ENCODE data around the gene ZNF219.

ZNF219 gene

DNA sequence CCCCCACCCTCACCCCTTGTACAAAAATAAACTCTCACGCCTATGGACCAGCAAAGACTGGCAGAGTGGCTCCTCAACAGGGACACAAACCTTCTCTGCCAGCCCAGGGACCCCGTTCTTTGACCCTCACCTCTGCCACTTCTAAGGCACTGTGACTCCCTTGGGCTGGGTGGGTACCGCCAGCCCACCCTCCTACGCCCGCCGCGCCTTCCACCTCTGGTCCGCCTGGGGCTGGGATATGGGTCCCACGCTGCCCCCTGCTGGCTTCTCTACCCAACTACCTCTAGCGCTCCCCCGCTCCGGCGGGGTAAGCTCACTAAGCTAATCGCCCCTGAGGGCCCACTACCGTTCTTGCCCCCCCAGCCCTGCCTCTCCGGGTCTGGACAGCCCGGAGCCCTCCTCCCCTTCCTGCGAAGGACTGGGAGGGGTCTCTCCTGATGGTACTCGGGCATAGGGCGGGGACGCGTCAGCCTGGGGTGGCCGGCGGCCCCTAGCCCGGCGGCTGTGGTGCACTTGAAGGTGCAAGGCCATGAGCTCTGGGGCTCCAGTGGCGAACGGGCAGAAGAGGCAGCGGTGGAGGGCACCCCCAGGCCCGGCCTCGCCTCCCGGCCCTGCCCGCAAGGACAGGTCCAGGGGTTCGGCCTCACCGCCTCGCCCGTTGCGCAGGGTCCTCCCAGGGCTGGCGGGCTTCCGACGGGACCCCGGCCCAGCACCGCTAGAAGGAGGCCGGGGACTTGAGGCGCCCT lies 8.1 kb downstream of the ZNF219 start:
- TF ChIP-seq JUND (IDR thresholded peaks at IDR 0.05; ENCODE audit: low read depth) = no peak
- no peak for DNase-seq (ENCODE audit: low read depth in 1 of 2, low spot score in 1 of 2)
- in situ Hi-C loops (cut with HindIII; ENCODE audit: low pct_unique_long_range_greater_than_20kb, low sequenced_read_pairs) = no loop called here

DNA sequence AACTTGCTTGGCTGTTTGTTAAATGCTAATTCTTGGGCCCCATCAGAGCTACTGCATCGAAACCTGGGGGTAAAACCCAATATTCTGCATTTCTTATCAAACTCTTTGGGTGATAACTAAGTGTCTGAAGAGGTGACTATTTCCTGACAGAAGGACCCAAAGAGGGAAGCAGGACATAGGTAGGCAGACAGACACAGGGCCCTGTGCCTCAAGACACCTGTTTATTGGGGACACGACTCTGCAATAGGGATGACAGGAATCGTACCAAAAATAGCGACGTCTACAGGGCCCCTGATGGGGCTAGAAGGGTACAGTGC lies 8.6 kb downstream of the ZNF219 start:
- DNase-seq (ENCODE audit: low read depth in 1 of 2, low spot score in 1 of 2) = no peak
- TF ChIP-seq JUND (IDR thresholded peaks at IDR 0.05; ENCODE audit: low read depth) = no peak
- in situ Hi-C loops (cut with HindIII; ENCODE audit: low pct_unique_long_range_greater_than_20kb, low sequenced_read_pairs) = no loop called here

DNA sequence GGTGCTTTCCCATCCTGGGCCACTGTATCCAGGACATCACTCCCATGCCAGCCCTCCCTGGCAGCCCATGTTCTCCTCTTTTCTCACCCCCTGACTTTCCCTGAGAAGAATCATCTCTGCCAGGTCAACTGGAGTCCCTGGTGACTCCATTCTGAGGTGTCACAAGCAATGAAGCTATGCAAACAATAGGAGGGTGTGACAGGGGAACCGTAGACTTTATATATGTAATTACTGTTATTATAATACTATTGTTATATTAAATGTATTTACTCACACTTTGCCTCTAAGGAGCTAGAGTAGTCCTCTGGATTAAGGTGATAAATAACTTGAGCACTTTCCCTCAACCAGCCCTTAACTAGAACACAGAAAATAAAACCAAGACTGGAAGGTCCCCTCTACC lies 9.2 kb downstream of the ZNF219 start:
- in situ Hi-C loops (cut with HindIII; ENCODE audit: low pct_unique_long_range_greater_than_20kb, low sequenced_read_pairs) = no loop called here
- DNase-seq (ENCODE audit: low read depth in 1 of 2, low spot score in 1 of 2) = no peak
- no peak for TF ChIP-seq JUND (IDR thresholded peaks at IDR 0.05; ENCODE audit: low read depth)

DNA sequence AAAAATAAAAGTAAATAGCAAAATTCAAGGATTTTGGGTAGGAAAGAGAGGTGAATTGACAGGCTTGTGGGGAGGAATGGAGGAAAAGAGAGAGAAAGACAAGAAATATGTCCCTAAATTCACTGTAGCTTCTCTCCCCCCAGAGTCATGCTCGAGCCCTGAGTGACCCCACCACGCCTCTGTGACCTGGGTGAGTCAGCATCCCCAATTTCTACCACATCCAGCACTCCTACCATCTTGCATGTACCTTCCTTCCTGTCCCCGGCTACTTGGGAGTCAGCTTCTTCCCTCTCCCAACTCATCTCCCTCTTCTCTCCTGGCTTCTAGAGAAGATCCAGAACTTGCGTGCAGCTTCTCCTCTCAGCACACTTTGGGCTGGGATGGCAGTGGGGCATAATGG lies 9.8 kb downstream of the ZNF219 start:
- no peak for TF ChIP-seq JUND (IDR thresholded peaks at IDR 0.05; ENCODE audit: low read depth)
- in situ Hi-C loops (cut with HindIII; ENCODE audit: low pct_unique_long_range_greater_than_20kb, low sequenced_read_pairs) = no loop called here

DNA sequence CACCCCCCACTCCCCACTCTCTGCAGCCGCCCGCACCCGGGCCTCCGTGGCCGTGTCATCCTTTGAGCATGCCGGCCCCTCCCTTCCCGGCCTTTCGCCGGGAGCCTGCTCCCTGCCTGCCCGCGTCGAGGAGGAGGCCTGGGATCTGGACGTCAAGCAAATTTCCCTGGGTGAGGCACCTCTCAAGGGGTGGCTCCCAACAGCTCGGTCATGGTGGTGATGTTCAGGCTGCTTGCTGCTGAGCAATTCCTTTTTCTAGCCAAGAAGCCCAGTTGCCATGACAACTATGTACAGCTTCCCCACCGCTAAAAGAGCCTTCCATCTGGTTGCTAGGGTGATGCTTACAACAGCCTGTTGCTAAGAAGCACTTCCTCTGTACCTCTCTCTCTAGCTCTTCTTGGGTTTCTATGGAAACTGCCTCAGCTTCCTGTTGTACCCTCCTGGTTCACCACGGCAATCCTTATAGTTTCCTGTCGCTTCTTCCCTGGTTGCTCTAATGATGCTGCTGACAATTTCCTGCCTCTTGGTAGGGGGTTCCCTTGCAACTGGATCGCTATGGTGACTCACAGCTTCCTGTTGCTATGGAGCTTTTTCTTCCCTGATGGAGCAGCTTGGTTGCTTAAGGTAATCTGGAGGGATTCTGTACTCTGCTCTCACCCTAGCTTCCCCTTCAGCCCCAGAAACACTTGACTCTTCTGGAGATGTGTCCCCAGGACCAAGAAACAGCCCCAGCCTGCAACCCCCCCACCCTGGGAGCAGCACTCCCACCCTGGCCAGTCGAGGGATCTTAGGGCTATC lies 11.0 kb downstream of the ZNF219 start:
- no peak for DNase-seq (ENCODE audit: low read depth in 1 of 2, low spot score in 1 of 2)
- no peak for TF ChIP-seq JUND (IDR thresholded peaks at IDR 0.05; ENCODE audit: low read depth)
- in situ Hi-C loops (cut with HindIII; ENCODE audit: low pct_unique_long_range_greater_than_20kb, low sequenced_read_pairs) = no loop called here

More for the DNA sequence above, 9.8 kb downstream of the ZNF219 start:
- DNase-seq (ENCODE audit: low read depth in 1 of 2, low spot score in 1 of 2) = no peak

DNA sequence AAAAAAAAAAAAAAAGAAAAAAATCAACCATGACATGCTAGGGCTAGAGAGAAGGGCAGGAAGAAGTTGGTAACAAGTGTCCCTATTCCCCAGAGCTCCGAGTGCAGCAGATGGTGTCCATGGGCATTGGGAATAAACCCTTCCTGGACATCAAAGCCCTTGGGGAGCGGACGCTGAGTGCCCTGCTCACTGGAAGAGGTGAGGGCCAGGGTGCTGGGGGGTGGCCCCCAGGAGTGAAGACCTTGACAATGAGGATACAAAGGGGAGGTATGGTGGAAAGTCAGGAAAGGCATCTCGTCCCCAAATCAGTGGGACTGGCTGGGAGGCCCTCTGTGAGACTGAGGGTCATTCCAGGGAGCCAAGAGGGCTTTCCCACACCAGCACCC lies 11.6 kb downstream of the ZNF219 start:
- TF ChIP-seq JUND (IDR thresholded peaks at IDR 0.05; ENCODE audit: low read depth) = no peak
- in situ Hi-C loops (cut with HindIII; ENCODE audit: low pct_unique_long_range_greater_than_20kb, low sequenced_read_pairs) = no loop called here

DNA sequence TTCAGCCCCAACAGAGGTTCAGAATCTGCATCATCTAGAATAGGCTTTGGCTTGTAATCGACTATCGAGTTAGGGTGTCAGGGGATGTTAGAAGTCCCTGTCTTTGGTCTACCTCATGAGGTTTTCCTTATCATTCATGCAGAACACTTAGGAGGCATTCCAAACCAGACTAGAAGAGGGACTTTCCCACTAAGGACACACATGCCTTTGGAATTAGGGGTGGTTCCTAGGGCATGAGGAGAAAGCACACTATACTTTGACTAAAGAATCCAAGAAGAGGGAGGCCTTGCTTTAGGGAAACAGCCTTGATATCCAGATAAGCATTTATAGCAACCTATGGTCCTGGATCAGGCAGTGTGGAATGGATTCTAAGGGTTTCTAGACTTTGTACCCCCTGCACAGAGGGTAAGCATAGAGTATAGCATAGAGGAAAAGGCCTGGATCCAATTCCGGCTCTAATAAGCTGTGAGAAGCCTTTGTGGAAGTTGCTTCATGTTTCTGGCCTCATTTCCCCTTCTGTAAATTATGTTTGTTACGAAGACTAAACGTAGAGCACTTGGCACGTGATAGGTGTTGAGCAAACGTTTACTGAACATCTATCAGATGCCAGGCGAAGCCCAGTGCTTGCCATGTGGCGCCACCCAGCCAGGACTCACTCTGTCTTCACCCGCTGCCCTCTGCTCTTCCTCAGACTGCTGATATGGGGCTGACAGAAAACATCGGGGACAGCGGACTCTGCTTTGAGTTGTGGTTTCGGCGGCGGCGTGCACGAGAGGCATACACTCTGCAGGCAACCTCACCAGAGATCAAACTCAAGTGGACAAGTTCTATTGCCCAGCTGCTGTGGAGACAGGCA lies 13.2 kb downstream of the ZNF219 start:
- no peak for DNase-seq (ENCODE audit: low read depth in 1 of 2, low spot score in 1 of 2)
- in situ Hi-C loops (cut with HindIII; ENCODE audit: low pct_unique_long_range_greater_than_20kb, low sequenced_read_pairs) = no loop called here
- TF ChIP-seq JUND (IDR thresholded peaks at IDR 0.05; ENCODE audit: low read depth) = no peak

More for the DNA sequence above, 11.6 kb downstream of the ZNF219 start:
- no peak for DNase-seq (ENCODE audit: low read depth in 1 of 2, low spot score in 1 of 2)

DNA sequence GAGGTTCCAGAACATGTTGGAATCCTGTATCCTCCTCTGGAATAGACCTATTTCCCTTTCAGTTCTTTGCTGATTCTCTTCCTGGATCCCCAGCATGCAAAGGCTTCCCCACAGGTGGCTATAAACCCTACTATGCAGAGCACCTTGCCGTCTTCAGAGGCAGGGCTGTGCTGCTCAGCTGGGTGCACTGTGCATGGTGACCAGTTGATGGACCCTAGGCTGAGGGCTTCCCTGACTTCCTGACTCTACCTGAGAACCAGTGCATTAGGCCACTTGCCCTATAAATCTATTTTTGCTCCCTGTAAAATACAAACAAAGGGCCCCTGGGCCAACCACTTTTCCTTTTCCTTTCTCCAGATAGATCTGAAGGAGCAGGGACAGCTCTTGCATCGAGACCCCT lies 14.1 kb downstream of the ZNF219 start:
- in situ Hi-C loops (cut with HindIII; ENCODE audit: low pct_unique_long_range_greater_than_20kb, low sequenced_read_pairs) = no loop called here
- DNase-seq (ENCODE audit: low read depth in 1 of 2, low spot score in 1 of 2) = no peak
- no peak for TF ChIP-seq JUND (IDR thresholded peaks at IDR 0.05; ENCODE audit: low read depth)

DNA sequence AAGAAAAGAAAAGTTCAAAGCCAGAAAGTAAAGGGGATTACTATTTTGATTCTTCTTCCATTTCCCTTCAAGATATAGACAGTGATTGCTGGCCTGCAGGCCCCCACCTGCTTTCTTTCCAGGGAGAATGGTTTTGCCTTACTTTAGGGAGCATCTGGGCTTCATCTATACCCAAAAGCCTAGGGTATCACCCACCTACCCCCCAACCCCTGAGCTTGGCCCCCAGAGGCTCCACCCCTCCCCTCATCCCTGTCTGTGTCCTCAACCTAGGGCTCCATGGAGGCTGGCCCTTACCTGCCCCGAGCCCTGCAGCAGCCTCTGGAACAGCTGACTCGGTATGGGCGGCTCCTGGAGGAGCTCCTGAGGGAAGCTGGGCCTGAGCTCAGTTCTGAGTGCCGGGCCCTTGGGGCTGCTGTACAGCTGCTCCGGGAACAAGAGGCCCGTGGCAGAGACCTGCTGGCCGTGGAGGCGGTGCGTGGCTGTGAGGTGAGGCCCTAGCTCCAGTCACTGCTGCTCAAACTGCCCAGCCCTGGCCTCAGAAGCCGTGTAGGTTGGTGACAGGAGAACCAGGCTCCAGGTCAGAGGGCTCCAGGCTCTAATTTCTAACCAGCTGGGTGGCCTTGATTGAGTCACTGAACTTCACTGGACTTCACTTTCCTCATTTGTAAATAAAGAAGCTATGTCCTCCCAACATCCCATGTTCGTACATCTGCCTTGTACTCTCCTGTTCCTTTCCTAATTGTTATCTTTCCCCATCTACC lies 14.7 kb downstream of the ZNF219 start:
- in situ Hi-C loops (cut with HindIII; ENCODE audit: low pct_unique_long_range_greater_than_20kb, low sequenced_read_pairs) = no loop called here
- no peak for TF ChIP-seq JUND (IDR thresholded peaks at IDR 0.05; ENCODE audit: low read depth)
- no peak for DNase-seq (ENCODE audit: low read depth in 1 of 2, low spot score in 1 of 2)

DNA sequence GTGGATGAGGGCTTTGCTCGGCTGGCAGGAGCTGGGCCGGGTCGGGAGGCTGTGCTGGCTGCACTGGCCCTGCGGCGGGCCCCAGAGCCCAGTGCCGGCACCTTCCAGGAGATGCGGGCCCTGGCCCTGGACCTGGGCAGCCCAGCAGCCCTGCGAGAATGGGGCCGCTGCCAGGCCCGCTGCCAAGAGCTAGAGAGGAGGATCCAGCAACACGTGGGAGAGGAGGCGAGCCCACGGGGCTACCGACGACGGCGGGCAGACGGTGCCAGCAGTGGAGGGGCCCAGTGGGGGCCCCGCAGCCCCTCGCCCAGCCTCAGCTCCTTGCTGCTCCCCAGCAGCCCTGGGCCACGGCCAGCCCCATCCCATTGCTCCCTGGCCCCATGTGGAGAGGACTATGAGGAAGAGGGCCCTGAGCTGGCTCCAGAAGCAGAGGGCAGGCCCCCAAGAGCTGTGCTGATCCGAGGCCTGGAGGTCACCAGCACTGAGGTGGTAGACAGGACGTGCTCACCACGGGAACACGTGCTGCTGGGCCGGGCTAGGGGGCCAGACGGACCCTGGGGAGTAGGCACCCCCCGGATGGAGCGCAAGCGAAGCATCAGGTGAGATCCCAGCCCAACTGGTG lies 16.8 kb downstream of the ZNF219 start:
- DNase-seq (ENCODE audit: low read depth in 1 of 2, low spot score in 1 of 2) = no peak
- in situ Hi-C loops (cut with HindIII; ENCODE audit: low pct_unique_long_range_greater_than_20kb, low sequenced_read_pairs) = no loop called here

DNA sequence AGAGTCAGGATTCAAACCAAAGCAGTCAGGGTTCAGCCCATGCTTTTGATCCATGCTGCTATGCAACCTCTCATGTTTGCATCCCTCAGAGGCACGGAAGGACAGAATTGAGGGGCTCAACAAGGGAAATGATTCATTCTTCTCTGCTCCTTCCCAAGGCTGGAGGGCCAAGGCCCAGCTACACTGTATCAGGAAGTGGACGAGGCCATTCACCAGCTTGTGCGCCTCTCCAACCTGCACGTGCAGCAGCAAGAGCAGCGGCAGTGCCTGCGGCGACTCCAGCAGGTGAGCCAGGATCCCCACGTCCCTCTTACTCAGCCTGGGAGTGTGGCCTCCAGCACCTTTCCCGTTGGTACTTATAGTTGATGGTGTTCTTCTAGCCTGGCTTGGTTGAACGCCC lies 19.7 kb downstream of the ZNF219 start:
- TF ChIP-seq JUND (IDR thresholded peaks at IDR 0.05; ENCODE audit: low read depth) = no peak
- DNase-seq (ENCODE audit: low read depth in 1 of 2, low spot score in 1 of 2) = no peak
- in situ Hi-C loops (cut with HindIII; ENCODE audit: low pct_unique_long_range_greater_than_20kb, low sequenced_read_pairs) = no loop called here

More for the DNA sequence above, 16.8 kb downstream of the ZNF219 start:
- TF ChIP-seq JUND (IDR thresholded peaks at IDR 0.05; ENCODE audit: low read depth) = no peak

DNA sequence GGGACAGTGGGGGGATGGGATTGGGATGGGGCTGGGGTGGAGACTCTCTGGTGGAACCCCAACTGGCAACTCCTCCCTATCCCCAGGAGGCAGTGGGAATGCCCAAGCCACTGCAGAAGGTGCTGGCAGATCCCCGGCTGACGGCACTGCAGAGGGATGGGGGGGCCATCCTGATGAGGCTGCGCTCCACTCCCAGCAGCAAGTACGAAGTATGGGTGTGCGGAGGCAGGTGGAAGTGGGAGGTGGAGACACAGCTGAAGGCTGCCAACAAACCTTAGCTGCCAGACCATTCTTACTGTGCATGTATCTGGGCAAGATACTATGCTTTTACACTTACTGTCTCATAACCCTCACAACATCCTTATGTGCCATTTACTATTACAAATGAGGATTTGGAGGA lies 20.2 kb downstream of the ZNF219 start:
- DNase-seq (ENCODE audit: low read depth in 1 of 2, low spot score in 1 of 2) = no peak
- in situ Hi-C loops (cut with HindIII; ENCODE audit: low pct_unique_long_range_greater_than_20kb, low sequenced_read_pairs) = no loop called here
- no peak for TF ChIP-seq JUND (IDR thresholded peaks at IDR 0.05; ENCODE audit: low read depth)
